ENCODE measurements around the gene ITSN1.
A peak's percentile ranks its signal among the peaks of the same experiment; 100 is the strongest.

DNA sequence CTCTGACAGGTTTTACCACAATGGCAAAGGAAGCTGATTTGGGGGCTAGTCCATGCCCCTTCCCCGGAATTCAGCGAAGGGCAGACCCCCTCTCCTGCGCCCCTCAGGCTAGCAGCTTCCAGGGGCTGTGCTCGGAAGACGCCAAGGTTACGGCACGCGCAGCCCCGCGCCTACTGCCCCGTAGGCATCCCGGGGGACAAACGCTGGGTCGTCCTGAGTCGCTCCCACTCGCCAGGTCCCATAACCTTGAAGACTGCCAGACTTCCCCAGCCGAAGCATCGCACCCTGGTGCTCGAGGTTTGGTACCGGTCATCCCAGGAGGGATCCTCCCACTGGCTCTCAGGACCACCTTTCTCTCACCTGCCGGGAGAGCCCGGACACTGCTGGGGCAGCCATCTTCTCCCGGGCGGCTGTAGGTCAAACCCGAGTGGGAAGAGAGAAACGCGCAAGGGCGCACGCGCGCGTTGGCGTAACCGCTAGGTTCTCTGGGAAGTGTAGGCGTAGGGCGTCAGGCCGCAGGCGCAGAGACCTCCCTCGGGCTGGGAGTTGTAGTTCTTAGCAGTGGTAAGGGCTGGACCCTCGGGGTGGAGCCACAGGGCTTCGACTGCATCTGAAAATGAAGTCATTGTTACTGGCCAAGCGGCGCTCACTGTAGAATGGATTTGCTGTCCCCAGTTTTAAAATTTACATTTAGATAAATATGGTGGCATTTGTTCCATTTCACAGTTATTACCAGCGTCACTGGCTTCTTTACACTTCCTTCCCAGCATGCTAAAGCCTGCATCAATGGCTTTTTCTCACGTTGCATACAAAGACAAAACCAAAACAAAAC lies 273.3 kb downstream of the ITSN1 start, which contains the start of gene ATP5PO:
- TF ChIP-seq POLR2A (IDR thresholded peaks at IDR 0.05; ENCODE audit: insufficient read depth in 1 of 2, low read depth in 2 of 2, low read length in 2 of 2) (peak; percentile 86 to 93), SIN3A (IDR thresholded peaks at IDR 0.05; ENCODE audit: borderline replicate concordance, low read depth, low read length) (peak; percentile 50; the same call in 1 of the 2 replicates), CTCF (CRISPR knock-in tag; IDR thresholded peaks at IDR 0.05) (no peak; the same call in 1 of the 2 replicates), CEBPG (CRISPR knock-in tag; IDR thresholded peaks at IDR 0.05) (peak; percentile 35; the same call in 1 of the 2 replicates), NCOR1 (IDR thresholded peaks at IDR 0.05; ENCODE audit: borderline replicate concordance, low read length) (no peak), MXI1 (IDR thresholded peaks at IDR 0.05; ENCODE audit: borderline replicate concordance, low read depth, low read length) (peak; percentile 52; the same call in 1 of the 3 replicates), ZNF816 (CRISPR knock-in tag; IDR thresholded peaks at IDR 0.05; ENCODE audit: borderline replicate concordance) (no peak), ZBTB4 (CRISPR knock-in tag; IDR thresholded peaks at IDR 0.05; ENCODE audit: borderline replicate concordance) (no peak; the same call in 1 of the 2 replicates), ZNF772 (CRISPR knock-in tag; IDR thresholded peaks at IDR 0.05) (0 out of 2 replicates have a peak, but pooled peaks have one; percentile 22)
- TF ChIP-seq, protein P1, sequence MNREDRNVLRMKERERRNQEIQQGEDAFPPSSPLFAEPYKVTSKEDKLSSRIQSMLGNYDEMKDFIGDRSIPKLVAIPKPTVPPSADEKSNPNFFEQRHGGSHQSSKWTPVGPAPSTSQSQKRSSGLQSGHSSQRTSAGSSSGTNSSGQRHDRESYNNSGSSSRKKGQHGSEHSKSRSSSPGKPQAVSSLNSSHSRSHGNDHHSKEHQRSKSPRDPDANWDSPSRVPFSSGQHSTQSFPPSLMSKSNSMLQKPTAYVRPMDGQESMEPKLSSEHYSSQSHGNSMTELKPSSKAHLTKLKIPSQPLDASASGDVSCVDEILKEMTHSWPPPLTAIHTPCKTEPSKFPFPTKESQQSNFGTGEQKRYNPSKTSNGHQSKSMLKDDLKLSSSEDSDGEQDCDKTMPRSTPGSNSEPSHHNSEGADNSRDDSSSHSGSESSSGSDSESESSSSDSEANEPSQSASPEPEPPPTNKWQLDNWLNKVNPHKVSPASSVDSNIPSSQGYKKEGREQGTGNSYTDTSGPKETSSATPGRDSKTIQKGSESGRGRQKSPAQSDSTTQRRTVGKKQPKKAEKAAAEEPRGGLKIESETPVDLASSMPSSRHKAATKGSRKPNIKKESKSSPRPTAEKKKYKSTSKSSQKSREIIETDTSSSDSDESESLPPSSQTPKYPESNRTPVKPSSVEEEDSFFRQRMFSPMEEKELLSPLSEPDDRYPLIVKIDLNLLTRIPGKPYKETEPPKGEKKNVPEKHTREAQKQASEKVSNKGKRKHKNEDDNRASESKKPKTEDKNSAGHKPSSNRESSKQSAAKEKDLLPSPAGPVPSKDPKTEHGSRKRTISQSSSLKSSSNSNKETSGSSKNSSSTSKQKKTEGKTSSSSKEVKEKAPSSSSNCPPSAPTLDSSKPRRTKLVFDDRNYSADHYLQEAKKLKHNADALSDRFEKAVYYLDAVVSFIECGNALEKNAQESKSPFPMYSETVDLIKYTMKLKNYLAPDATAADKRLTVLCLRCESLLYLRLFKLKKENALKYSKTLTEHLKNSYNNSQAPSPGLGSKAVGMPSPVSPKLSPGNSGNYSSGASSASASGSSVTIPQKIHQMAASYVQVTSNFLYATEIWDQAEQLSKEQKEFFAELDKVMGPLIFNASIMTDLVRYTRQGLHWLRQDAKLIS (CRISPR knock-in tag; IDR thresholded peaks at IDR 0.05) = no peak
- TF ChIP-seq, protein P2, sequence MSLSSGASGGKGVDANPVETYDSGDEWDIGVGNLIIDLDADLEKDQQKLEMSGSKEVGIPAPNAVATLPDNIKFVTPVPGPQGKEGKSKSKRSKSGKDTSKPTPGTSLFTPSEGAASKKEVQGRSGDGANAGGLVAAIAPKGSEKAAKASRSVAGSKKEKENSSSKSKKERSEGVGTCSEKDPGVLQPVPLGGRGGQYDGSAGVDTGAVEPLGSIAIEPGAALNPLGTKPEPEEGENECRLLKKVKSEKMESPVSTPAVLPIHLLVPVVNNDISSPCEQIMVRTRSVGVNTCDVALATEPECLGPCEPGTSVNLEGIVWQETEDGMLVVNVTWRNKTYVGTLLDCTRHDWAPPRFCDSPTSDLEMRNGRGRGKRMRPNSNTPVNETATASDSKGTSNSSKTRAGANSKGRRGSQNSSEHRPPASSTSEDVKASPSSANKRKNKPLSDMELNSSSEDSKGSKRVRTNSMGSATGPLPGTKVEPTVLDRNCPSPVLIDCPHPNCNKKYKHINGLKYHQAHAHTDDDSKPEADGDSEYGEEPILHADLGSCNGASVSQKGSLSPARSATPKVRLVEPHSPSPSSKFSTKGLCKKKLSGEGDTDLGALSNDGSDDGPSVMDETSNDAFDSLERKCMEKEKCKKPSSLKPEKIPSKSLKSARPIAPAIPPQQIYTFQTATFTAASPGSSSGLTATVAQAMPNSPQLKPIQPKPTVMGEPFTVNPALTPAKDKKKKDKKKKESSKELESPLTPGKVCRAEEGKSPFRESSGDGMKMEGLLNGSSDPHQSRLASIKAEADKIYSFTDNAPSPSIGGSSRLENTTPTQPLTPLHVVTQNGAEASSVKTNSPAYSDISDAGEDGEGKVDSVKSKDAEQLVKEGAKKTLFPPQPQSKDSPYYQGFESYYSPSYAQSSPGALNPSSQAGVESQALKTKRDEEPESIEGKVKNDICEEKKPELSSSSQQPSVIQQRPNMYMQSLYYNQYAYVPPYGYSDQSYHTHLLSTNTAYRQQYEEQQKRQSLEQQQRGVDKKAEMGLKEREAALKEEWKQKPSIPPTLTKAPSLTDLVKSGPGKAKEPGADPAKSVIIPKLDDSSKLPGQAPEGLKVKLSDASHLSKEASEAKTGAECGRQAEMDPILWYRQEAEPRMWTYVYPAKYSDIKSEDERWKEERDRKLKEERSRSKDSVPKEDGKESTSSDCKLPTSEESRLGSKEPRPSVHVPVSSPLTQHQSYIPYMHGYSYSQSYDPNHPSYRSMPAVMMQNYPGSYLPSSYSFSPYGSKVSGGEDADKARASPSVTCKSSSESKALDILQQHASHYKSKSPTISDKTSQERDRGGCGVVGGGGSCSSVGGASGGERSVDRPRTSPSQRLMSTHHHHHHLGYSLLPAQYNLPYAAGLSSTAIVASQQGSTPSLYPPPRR (CRISPR knock-in tag; IDR thresholded peaks at IDR 0.05; ENCODE audit: borderline replicate concordance) = no peak
- TF ChIP-seq, protein P3, sequence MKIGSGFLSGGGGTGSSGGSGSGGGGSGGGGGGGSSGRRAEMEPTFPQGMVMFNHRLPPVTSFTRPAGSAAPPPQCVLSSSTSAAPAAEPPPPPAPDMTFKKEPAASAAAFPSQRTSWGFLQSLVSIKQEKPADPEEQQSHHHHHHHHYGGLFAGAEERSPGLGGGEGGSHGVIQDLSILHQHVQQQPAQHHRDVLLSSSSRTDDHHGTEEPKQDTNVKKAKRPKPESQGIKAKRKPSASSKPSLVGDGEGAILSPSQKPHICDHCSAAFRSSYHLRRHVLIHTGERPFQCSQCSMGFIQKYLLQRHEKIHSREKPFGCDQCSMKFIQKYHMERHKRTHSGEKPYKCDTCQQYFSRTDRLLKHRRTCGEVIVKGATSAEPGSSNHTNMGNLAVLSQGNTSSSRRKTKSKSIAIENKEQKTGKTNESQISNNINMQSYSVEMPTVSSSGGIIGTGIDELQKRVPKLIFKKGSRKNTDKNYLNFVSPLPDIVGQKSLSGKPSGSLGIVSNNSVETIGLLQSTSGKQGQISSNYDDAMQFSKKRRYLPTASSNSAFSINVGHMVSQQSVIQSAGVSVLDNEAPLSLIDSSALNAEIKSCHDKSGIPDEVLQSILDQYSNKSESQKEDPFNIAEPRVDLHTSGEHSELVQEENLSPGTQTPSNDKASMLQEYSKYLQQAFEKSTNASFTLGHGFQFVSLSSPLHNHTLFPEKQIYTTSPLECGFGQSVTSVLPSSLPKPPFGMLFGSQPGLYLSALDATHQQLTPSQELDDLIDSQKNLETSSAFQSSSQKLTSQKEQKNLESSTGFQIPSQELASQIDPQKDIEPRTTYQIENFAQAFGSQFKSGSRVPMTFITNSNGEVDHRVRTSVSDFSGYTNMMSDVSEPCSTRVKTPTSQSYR (CRISPR knock-in tag; IDR thresholded peaks at IDR 0.05; ENCODE audit: borderline replicate concordance) = no peak
